Psoas muscle (tissue), 8 donors: Measurements from ENCODE around the gene LRRC8C. TPM values are rescaled to one million over a fixed set of nuclear protein-coding genes. Genes with fewer than 3 reads are reported as not detected.

Experiments used
- ATAC-seq, 4 donors: fragments of 200-7000 bp; cut with Tn5 transposase; one replicate each; pipeline ENCODE4 v1.9.1; 2020; ENCODE audit warnings: moderate library complexity in 3 of 4, mild to moderate bottlenecking in 2 of 4
- DNase-seq, 2 donors: peaks; one replicate each; pipeline ENCODE4 v3.0.0-alpha.2; 2020
- H3K27ac ChIP-seq: fragments of 200-600 bp; one replicate; pipeline ENCODE4 v1.8.0; 2022
- H3K27me3 ChIP-seq, 3 donors: fragments of 200-600 bp in 1 of 3; one replicate each; pipeline versions ENCODE4 v1.6.1 to v1.8.0; 2013 to 2022; ENCODE audit warnings: low read length in 2 of 3, mild to moderate bottlenecking in 2 of 3, moderate library complexity in 1 of 3; ENCODE audit not compliant: insufficient read depth in 3 of 3
- H3K36me3 ChIP-seq, 2 donors: fragments of 200-600 bp in 1 of 2; one replicate each; pipeline versions ENCODE4 v1.6.1 to v1.8.0; 2013 to 2022; ENCODE audit warnings: low read depth in 1 of 2, mild to moderate bottlenecking in 1 of 2, moderate library complexity in 1 of 2; ENCODE audit not compliant: insufficient read depth in 1 of 2
- H3K4me1 ChIP-seq: fragments of 200-600 bp; one replicate; pipeline ENCODE4 v1.8.0; 2022
- H3K4me3 ChIP-seq: fragments of 200-600 bp; one replicate; pipeline ENCODE4 v1.8.0; 2022; ENCODE audit warnings: mild to moderate bottlenecking
- H3K9me3 ChIP-seq: fragments of 200-600 bp; one replicate; pipeline ENCODE4 v1.8.0; 2022
- WGBS, 3 donors: extraction: QIAGEN DNeasy Blood & Tissue Kit; methylation state at CpG; one replicate each; pipeline versions ENCODE4 v1.1.6 to v1.1.7; 2013; 5-methylcytosine and 5-hydroxymethylcytosine counted together
- intact Hi-C, 2 donors: fragments of 100-400 bp; cut with DNase I; formaldehyde crosslinking; loops; one replicate each; pipeline versions ENCODE4 v1.11.0 to v1.14.2; 2022
- polyA plus RNA-seq, 3 donors: library from polyadenylated mRNA; stranded (reverse); fragments of 200-250 nt; gene quantifications; one replicate each; pipeline ENCODE4 v1.2.3, GENCODE V29; 2013
- total RNA-seq, 4 donors: library from RNA; stranded (reverse); fragmentation: NEBNext Ultra II Directional in 2 of 4; extraction: Animal tissue kit (Norgen Biotek cat#: 25700) in 2 of 4; gene quantifications; one replicate each; pipeline versions ENCODE4 v1.2.1 to v1.2.4, GENCODE V29; 2021 to 2023
- TF ChIP-seq, protein P1 (sequence below): fragments of 200-600 bp; IDR thresholded peaks from one replicate; pipeline ENCODE4 v1.8.0; 2022; ENCODE audit warnings: antibody characterized with exemption
- donor health status: healthy with polysubstance abuse.
- donor health status: DM: no; HTN: no; CAD: no; lungs with moderate emphysema.
- donor health status: Bipolar disorder and iron deficiency.
- donor health status: healthy.
- donor health status: DM: yes; HTN: yes; CAD: no.
- donor health status: DM: no; HTN: no; CAD: no.
- donor health status: DM: no; HTN: no; CAD: no.
- donor health status: DM: yes; HTN: yes; CAD: no.

The LRRC8C gene
- total and polyA plus RNA-seq, 7 donors: 1.4 to 4.1 (median 2.8) TPM

DNA sequence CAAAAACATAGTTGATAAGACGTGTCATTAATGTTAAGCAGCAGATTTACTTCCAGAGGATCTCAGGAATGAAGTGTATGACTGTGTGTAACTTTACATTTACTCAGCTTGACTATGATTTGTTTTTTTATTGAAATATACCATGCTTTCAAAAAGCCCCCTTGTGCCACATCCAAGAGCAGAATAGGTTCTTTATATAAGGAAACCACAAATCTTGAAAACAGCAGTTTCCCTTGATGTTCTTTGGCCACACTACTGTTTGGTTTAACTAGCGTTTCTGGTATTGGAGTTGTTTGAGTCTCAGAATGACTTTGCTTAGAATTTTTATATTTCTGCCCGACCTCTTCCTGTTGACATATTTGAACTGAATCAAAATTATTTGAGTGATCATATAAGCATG is 25.0 kb downstream of the LRRC8C start:
- intact Hi-C loops: no loop called here
- H3K9me3 ChIP-seq: no peaks in the 10 kb centered on the region
- ATAC-seq (no peak), DNase-seq (no peak)
- TF ChIP-seq, protein P1, sequence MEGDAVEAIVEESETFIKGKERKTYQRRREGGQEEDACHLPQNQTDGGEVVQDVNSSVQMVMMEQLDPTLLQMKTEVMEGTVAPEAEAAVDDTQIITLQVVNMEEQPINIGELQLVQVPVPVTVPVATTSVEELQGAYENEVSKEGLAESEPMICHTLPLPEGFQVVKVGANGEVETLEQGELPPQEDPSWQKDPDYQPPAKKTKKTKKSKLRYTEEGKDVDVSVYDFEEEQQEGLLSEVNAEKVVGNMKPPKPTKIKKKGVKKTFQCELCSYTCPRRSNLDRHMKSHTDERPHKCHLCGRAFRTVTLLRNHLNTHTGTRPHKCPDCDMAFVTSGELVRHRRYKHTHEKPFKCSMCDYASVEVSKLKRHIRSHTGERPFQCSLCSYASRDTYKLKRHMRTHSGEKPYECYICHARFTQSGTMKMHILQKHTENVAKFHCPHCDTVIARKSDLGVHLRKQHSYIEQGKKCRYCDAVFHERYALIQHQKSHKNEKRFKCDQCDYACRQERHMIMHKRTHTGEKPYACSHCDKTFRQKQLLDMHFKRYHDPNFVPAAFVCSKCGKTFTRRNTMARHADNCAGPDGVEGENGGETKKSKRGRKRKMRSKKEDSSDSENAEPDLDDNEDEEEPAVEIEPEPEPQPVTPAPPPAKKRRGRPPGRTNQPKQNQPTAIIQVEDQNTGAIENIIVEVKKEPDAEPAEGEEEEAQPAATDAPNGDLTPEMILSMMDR: no peak
- peaks cover 6% of the 10 kb centered on the region for H3K4me1 ChIP-seq
- no peaks in the 10 kb centered on the region for H3K36me3 ChIP-seq
- WGBS, 3 donors: 63 to 68% (median 67%) methylated on average over 3 of the region's 3 CpGs
- no peak overlapping the region for H3K4me3 ChIP-seq
- no peaks in the 10 kb centered on the region for H3K27me3 ChIP-seq
- no peak overlapping the region for H3K27ac ChIP-seq

DNA sequence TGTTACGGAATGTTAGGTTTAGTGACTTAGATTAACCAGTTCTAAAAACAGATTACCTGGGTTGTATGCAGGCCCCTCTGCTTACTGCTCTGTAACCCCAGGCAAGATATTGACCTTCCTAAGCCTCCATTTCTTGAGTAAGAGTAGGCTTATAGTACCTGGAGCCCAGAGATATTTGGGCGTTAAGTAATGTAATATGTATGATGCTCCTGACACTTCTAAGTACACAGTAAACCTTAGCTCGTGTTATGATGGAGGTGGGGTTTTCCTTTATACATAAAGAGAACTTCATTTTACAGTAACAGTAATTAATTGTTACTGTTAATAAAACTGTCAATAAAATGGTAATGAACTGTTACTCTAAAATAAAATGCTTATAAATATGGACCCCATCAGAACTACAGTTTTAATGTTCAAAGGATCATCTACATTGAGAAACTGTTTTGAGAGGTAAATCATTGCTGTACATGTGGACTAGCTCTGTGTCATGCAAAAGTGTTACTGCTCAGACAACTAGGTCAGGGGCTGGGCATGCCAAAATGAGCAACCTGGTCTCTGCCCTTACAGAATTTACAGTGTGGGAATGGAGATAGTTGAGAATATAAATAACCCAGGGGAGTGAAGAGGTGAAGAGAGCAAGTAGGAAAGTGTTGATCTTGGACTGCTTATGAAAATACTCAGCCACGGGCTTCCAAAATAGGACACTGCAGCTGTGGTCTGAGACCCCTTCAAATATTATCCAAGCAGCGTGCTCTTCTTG is 26.6 kb downstream of the LRRC8C start:
- Histone ChIP-seq H3K4me1 (peaks cover 6% of the 10 kb centered on the region), H3K27me3 (no peaks in the 10 kb centered on the region), H3K27ac (no peak overlapping the region), H3K4me3 (no peak overlapping the region), H3K9me3 (no peaks in the 10 kb centered on the region), H3K36me3 (no peaks in the 10 kb centered on the region)
- DNase-seq: no peak
- TF ChIP-seq, protein P1: no peak
- WGBS, 3 donors: 71 to 74% (median 71%) methylated on average over 5 of the region's 5 CpGs
- no peak for ATAC-seq
- intact Hi-C loops: no loop called here

DNA sequence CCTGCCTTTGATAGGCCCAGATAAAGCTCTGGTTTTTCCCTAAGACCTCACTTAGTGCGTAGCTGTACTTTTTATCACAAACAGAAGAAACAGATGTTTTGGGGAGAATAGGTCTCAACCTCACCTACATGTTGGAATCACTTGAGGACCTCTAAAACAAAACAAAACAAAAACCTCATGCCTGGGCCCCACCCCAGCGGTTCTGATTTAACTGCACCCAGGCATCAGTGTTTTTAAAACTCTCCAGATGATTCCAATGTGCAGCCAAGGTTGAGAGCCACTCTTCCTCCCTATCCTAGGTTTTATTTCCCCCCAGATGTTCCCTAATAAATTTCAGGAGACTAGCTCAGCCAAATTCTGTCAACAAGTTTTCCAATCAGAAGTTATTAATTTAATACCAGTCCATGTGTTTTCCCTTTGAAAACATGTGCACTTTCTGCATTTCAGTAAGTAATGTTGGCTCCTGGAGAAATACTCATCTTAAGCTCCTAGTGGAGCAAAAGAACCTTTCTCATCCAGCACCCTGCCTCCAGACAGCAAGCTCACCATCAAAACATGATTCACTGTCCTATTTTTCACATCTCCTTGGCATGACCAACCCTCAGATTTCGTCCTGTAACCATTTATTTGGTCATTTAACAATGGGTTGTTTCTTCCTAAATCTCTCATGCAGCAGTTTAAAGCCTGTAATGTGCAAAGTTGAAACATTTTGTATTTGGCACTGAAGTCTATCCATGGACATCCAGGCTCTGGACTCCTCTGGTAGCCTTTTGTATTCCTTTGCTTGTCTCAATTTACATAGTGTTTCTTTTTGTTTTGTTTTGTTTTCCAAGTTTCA is 27.5 kb downstream of the LRRC8C start:
- H3K27me3 ChIP-seq: no peaks in the 10 kb centered on the region
- 39 to 45% (median 39%) methylated on average over 3 of the region's 3 CpGs for WGBS, 3 donors
- intact Hi-C loops: no loop called here
- H3K4me1 ChIP-seq: peaks cover 6% of the 10 kb centered on the region
- H3K36me3 ChIP-seq: no peaks in the 10 kb centered on the region
- ATAC-seq (no peak), DNase-seq (no peak)
- no peak overlapping the region for H3K4me3 ChIP-seq
- no peaks in the 10 kb centered on the region for H3K9me3 ChIP-seq
- TF ChIP-seq, protein P1: no peak
- H3K27ac ChIP-seq: no peak overlapping the region

DNA sequence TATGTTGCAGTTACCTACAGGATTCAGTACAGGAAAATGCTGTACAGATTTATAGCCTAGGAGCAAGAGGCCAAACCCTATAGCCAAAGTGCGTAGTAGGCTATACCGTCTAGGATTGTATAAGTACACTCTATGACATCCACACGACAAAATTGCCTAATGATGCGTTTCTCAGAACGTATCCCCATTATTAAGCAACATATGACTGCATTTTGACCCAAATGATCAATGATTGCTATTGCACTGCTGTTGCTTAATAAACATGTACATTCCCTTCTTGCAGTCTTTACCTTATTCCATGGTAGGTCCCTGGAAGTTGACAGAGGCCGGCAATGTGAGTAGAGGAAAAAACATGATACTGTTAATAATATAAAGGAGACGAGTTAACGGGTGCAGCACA is 33.0 kb downstream of the LRRC8C start:
- Histone ChIP-seq H3K36me3 (no peaks in the 10 kb centered on the region), H3K9me3 (no peaks in the 10 kb centered on the region), H3K4me3 (no peak overlapping the region), H3K27me3 (no peaks in the 10 kb centered on the region), H3K4me1 (no peaks in the 10 kb centered on the region), H3K27ac (no peak overlapping the region)
- ATAC-seq (no peak), DNase-seq (no peak)
- TF ChIP-seq, protein P1: no peak
- WGBS, 3 donors: 87 to 92% (median 88%) methylated on average over 8 of the region's 8 CpGs
- intact Hi-C loops: no loop called here
